ENCODE results near the gene TSC22D3.
A peak's percentile ranks its signal among the peaks of the same experiment; 100 is the strongest.

The TSC22D3 gene

DNA sequence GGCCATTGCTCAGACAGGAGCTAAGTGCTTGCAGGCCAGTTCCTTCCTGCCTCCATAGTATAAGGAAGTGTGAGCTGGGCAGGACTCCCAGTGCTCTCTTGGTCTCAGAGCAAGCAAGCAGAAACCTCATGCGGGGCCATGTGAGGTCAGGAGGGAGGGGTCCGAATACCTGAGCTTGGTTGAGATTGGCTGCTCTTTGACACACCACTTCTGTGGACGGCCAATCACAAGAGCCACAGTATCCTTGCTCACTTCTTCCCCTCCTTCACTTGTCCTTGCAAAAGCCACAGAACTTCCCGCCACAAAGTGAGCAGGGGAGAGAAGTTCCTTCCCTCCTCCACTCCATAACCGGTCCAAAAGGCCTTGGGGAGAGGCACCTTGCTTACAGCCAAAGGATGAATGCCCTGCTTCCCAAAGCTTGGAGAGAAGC, 90.6 kb downstream of the TSC22D3 start:
- H3K4me3 ChIP-seq (ENCODE audit: control insufficient read depth, low read depth, low read length): no peak overlapping the region
- TF ChIP-seq, protein P1, sequence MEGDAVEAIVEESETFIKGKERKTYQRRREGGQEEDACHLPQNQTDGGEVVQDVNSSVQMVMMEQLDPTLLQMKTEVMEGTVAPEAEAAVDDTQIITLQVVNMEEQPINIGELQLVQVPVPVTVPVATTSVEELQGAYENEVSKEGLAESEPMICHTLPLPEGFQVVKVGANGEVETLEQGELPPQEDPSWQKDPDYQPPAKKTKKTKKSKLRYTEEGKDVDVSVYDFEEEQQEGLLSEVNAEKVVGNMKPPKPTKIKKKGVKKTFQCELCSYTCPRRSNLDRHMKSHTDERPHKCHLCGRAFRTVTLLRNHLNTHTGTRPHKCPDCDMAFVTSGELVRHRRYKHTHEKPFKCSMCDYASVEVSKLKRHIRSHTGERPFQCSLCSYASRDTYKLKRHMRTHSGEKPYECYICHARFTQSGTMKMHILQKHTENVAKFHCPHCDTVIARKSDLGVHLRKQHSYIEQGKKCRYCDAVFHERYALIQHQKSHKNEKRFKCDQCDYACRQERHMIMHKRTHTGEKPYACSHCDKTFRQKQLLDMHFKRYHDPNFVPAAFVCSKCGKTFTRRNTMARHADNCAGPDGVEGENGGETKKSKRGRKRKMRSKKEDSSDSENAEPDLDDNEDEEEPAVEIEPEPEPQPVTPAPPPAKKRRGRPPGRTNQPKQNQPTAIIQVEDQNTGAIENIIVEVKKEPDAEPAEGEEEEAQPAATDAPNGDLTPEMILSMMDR (conservative IDR thresholded peaks at IDR 0.05; ENCODE audit: control insufficient read depth, insufficient read depth, low read depth, low read length): no peak
- peak; percentile 87 for DNase-seq (ENCODE audit: low read depth)

DNA sequence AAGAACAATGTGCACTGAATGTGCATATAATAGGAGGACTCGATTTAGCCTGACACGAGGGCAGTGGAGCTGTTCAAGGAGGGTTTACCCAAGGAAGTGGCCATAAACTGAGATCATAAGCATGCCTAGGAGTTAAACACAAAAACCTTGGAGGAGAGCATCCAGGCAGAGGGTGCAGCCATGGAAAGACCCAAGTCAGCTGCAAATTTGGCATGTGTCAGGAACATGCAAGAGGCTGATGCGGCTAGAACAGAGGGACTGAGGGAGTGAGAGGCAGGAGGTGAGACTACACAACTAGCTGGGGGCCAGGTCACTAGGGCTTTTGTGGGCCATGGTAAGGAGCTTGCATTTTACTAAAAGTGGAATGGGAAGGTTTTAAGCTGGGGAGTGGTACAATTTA, 91.7 kb downstream of the TSC22D3 start:
- no peak overlapping the region for H3K4me3 ChIP-seq (ENCODE audit: control insufficient read depth, low read depth, low read length)
- TF ChIP-seq, protein P1 (conservative IDR thresholded peaks at IDR 0.05; ENCODE audit: control insufficient read depth, insufficient read depth, low read depth, low read length): no peak
- no peak for DNase-seq (ENCODE audit: low read depth)

DNA sequence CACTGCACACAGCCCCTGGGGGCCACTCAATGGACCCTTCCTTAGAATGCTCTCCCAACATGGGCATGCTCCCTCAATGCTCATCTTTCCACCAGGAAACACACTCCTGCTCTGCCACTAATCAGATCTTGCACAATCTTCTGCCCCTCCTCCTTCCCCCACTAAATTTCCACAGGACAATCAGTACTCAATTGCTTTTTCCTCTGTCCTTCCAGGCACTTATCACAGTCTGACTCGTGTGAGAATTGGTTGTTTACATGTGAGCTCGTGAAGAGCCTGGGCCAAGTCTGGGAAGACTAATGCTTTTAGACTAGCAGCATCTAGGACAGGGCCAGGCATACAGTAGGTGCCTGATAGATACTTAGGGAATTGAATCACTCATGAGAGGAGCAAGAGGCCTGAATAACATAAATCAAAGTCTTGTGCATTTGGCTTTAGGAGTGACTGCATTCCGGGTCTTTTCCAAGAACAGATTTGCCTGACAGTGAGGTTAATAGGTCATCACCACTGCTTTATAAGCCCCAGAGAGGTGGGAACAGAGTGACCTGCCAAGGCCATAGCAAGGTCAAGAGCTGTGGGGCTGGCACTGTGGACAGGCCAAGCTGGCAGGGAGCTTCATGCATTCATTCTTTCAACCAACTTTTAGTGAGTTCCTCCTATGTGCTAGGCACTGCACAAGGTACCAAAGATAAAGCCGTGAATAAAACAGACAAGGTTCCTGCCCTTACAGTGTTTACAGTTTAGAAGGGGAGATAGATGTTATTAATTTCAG, 92.3 kb downstream of the TSC22D3 start:
- TF ChIP-seq, protein P1 (conservative IDR thresholded peaks at IDR 0.05; ENCODE audit: control insufficient read depth, insufficient read depth, low read depth, low read length): no peak

DNA sequence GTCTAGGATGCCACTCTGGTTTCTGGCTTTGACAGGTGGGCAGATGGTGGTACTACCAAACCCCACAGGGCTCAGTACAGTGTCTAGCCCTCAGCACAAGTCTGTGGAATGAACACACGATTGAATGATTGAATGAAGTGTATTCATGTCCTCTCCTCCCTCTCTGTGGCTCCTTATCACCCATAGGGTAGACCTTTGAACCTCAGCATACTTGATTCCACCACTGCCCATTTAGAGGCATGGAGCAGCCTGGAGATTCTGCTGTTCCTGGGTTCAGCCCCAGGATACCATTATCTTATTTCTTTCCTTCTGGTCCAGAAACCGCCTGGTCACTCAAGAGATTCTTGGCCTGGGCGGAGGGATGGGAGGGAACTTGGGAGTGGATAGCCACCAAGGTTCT, 93.3 kb downstream of the TSC22D3 start:
- DNase-seq (ENCODE audit: low read depth): no peak
- TF ChIP-seq, protein P1 (conservative IDR thresholded peaks at IDR 0.05; ENCODE audit: control insufficient read depth, insufficient read depth, low read depth, low read length): no peak
- no peak overlapping the region for H3K4me3 ChIP-seq (ENCODE audit: control insufficient read depth, low read depth, low read length)

More for the DNA sequence above, 92.3 kb downstream of the TSC22D3 start:
- DNase-seq (ENCODE audit: low read depth): peak; percentile 81
- H3K4me3 ChIP-seq (ENCODE audit: control insufficient read depth, low read depth, low read length): no peak overlapping the region

DNA sequence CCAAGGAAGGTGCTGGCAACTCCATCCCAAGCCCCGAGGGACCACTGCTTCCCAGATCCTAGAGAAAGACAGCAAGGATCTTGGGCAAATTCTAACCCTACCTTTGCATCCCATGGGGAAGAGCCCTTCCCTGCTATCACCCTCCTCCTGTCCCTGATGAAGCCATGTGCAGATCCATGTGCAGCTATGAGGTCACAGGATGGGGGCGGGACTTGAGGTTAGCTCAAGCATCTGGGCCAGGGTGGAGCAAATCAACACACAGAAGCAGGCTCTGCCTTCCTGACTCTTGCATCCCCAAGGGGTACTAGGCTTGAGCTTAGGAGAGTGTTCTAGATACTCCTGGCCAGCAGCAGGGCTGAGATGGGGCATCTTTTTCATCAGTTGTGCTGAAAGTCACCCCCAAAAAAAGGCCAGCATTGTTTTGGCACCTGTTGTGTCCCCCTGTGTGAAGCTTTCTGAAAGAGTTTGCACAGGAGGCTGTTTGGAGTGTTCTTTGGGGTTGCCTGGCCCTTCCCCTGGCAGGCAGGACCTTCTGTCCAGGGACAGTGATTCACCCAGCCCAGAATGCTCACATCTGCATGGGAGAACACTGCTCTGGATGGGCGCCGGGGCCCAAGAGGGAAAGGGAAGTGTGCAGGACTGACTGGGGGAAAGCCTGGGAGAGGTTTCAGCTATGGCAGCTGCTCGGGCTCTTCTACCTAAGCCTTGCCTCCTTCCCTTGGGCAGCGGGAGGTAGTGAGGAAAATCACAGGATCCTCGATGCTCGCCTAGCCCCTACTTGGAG, 96.4 kb downstream of the TSC22D3 start:
- no peak overlapping the region for H3K4me3 ChIP-seq (ENCODE audit: control insufficient read depth, low read depth, low read length)
- TF ChIP-seq, protein P1 (conservative IDR thresholded peaks at IDR 0.05; ENCODE audit: control insufficient read depth, insufficient read depth, low read depth, low read length): no peak
- peak; percentile 97 for DNase-seq (ENCODE audit: low read depth)

DNA sequence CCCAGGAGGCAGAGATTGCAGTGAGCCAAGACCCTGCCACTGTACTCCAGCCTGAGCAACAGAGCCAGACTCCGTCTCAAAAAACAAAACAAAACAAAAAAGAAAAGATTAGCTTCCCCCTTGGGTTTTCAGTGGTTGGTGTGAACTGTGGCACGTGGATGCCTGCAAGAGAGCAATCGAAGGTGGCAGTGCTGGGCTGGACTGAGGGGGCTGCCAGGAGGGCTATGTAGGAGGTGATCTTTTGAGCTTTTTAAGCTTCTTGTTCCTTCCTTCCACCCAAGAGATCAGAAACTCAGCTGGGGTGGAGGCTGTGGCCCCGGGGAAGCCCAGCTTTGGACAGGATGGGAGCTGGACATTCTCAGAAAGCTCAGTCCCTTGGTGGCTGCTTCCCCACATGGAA, 97.7 kb downstream of the TSC22D3 start:
- TF ChIP-seq, protein P1 (conservative IDR thresholded peaks at IDR 0.05; ENCODE audit: control insufficient read depth, insufficient read depth, low read depth, low read length): no peak
- no peak for DNase-seq (ENCODE audit: low read depth)

More for the DNA sequence above, 97.7 kb downstream of the TSC22D3 start:
- no peak overlapping the region for H3K4me3 ChIP-seq (ENCODE audit: control insufficient read depth, low read depth, low read length)
